Measurements from ENCODE around the gene CPA1.

Gene CPA1

DNA sequence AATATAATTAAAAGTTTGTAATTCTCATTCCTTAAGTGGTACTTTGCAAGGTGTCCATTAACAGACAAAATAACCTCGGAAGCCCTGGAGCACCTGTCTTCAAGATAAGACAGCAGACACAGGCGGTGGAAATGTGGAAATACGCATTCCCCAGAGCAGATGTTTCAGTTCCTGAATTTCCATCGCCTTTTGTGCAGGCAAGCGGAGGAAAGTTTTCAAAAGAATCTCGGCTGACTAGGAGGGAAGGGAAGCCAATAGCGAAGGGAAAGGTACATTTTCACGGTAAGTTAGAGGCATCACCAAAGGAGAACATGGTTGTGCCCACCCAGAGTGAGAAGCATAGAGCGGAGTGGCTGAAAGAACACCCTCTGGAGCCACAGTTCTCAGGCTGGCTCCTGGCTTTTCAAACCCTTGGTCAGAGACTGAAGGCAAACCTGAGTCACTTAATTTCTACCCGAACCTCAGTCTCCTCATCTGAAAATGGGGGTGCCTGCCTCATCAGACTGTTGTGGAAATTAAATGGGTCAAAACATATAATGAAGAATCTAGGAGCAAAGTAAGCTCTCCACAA lies 13.6 kb downstream of the CPA1 start:
- TF ChIP-seq, protein P1, sequence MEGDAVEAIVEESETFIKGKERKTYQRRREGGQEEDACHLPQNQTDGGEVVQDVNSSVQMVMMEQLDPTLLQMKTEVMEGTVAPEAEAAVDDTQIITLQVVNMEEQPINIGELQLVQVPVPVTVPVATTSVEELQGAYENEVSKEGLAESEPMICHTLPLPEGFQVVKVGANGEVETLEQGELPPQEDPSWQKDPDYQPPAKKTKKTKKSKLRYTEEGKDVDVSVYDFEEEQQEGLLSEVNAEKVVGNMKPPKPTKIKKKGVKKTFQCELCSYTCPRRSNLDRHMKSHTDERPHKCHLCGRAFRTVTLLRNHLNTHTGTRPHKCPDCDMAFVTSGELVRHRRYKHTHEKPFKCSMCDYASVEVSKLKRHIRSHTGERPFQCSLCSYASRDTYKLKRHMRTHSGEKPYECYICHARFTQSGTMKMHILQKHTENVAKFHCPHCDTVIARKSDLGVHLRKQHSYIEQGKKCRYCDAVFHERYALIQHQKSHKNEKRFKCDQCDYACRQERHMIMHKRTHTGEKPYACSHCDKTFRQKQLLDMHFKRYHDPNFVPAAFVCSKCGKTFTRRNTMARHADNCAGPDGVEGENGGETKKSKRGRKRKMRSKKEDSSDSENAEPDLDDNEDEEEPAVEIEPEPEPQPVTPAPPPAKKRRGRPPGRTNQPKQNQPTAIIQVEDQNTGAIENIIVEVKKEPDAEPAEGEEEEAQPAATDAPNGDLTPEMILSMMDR (conservative IDR thresholded peaks at IDR 0.05; ENCODE audit: low read depth, low read length): no peak
- no peak overlapping the region for H3K4me2 ChIP-seq
- H3K9ac ChIP-seq: no peak overlapping the region
- H3K79me2 ChIP-seq (ENCODE audit: insufficient read depth, low read depth): no peaks in the 10 kb centered on the region
- no peaks in the 10 kb centered on the region for H3K27me3 ChIP-seq (ENCODE audit: insufficient read depth, low read depth)
- no peaks in the 10 kb centered on the region for H4K20me1 ChIP-seq (ENCODE audit: insufficient read depth)
- H3K4me3 ChIP-seq (IDR thresholded peaks at IDR 0.05; ENCODE audit: insufficient read depth, low read depth, low read length): no peak overlapping the region
- H3K4me1 ChIP-seq (ENCODE audit: low read depth, poor library complexity, severe bottlenecking): no peaks in the 10 kb centered on the region
- no peak overlapping the region for H2AFZ ChIP-seq (ENCODE audit: low read depth)
- H3K27ac ChIP-seq: no peak overlapping the region
- H3K36me3 ChIP-seq (ENCODE audit: insufficient read depth): no peaks in the 10 kb centered on the region

DNA sequence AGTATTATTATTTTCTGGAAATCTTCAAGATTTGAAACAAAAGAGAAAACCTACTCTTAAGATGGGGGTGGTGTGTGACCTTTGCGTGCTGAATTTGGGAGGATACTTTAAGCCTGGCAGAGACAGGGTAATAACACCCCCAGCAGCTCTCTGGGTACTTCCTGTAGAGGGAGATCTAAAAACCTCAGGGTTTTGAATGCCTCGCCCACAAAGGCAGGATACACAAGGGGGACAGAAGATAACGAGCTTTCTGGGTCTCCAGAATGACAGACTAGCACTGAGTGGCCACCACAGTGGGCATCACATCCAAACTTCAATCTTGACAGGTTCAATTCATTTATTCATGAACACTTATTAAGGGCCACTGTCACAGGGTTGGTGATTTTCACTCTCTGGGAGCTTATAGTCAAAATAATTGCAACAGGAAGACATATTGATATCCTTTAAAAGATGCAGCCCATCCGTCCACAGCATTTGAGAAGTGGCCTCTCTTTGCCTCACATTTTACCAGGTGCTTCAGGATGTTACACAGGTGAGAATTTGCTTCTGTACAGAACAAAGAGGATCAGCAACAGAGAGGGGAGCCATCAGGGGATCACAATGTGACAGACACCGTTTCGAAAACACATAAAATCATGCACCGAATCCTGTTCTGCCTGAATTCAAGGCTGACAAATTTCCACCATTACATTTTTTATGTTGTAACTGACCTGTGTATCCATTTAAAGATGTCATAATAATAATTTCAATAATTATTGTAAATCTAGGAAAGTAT lies 14.3 kb downstream of the CPA1 start:
- H3K79me2 ChIP-seq (ENCODE audit: insufficient read depth, low read depth): no peaks in the 10 kb centered on the region
- H3K4me3 ChIP-seq (IDR thresholded peaks at IDR 0.05; ENCODE audit: insufficient read depth, low read depth, low read length): no peak overlapping the region
- TF ChIP-seq, protein P1 (conservative IDR thresholded peaks at IDR 0.05; ENCODE audit: low read depth, low read length): no peak
- H3K36me3 ChIP-seq (ENCODE audit: insufficient read depth): no peaks in the 10 kb centered on the region
- no peaks in the 10 kb centered on the region for H4K20me1 ChIP-seq (ENCODE audit: insufficient read depth)
- no peak overlapping the region for H3K27ac ChIP-seq
- no peak overlapping the region for H3K9ac ChIP-seq
- H3K4me1 ChIP-seq (ENCODE audit: low read depth, poor library complexity, severe bottlenecking): no peaks in the 10 kb centered on the region
- no peak overlapping the region for H2AFZ ChIP-seq (ENCODE audit: low read depth)
- H3K27me3 ChIP-seq (ENCODE audit: insufficient read depth, low read depth): no peaks in the 10 kb centered on the region
- H3K4me2 ChIP-seq: no peak overlapping the region

DNA sequence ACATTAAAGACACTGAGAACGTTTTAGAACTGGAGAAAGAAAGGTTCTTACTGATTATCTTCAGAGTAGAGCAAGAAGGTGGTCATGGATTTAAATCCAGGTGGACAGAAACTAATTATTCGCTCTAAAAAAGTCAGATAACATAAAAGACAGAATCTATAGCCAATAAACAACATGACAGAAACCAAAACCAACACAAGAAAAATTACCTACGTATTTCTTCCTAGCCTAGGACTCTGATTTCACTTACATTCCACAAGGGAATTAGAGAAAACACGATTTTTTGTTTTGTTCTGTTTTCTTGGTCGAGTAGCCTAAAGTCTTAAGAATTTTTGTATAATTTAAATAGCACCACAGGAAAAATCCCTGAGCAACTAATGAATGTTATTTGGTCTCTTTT lies 15.1 kb downstream of the CPA1 start:
- H3K79me2 ChIP-seq (ENCODE audit: insufficient read depth, low read depth): no peaks in the 10 kb centered on the region
- H3K27me3 ChIP-seq (ENCODE audit: insufficient read depth, low read depth): no peaks in the 10 kb centered on the region
- H4K20me1 ChIP-seq (ENCODE audit: insufficient read depth): no peaks in the 10 kb centered on the region
- no peak overlapping the region for H3K4me2 ChIP-seq
- no peak overlapping the region for H3K27ac ChIP-seq
- H3K4me3 ChIP-seq (IDR thresholded peaks at IDR 0.05; ENCODE audit: insufficient read depth, low read depth, low read length): no peak overlapping the region
- H3K4me1 ChIP-seq (ENCODE audit: low read depth, poor library complexity, severe bottlenecking): no peaks in the 10 kb centered on the region
- no peak overlapping the region for H3K9ac ChIP-seq
- TF ChIP-seq, protein P1 (conservative IDR thresholded peaks at IDR 0.05; ENCODE audit: low read depth, low read length): no peak
- no peaks in the 10 kb centered on the region for H3K36me3 ChIP-seq (ENCODE audit: insufficient read depth)
- H2AFZ ChIP-seq (ENCODE audit: low read depth): no peak overlapping the region

DNA sequence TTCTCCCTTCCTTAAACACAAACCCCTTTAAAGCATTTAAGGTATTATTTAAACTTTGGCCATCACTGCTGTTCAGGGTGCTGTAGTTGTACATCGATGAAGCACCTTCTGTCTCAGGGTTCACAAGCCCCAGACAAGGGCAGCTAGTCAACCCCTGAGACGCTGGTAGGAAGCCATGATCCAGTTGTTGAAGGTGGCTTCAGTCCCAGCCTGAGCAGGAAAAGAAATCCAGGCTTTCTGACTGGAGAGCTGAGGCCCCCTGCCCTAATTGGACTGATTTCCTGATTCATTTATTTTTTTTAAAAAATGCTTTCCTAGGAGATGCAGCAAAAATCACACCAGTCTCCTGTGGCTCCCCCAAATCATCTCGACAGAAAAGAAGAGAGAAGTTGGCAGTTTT lies 15.8 kb downstream of the CPA1 start:
- TF ChIP-seq, protein P1 (conservative IDR thresholded peaks at IDR 0.05; ENCODE audit: low read depth, low read length): no peak
- Histone ChIP-seq H2AFZ (ENCODE audit: low read depth) (no peak overlapping the region), H3K4me2 (no peak overlapping the region), H3K79me2 (ENCODE audit: insufficient read depth, low read depth) (no peaks in the 10 kb centered on the region), H3K36me3 (ENCODE audit: insufficient read depth) (no peaks in the 10 kb centered on the region), H4K20me1 (ENCODE audit: insufficient read depth) (no peaks in the 10 kb centered on the region), H3K27me3 (ENCODE audit: insufficient read depth, low read depth) (no peaks in the 10 kb centered on the region), H3K4me3 (IDR thresholded peaks at IDR 0.05; ENCODE audit: insufficient read depth, low read depth, low read length) (no peak overlapping the region), H3K4me1 (ENCODE audit: low read depth, poor library complexity, severe bottlenecking) (no peaks in the 10 kb centered on the region), H3K27ac (no peak overlapping the region), H3K9ac (no peak overlapping the region)

Data from KMS-11 (cell line).